IPS DF 6.9 (cell line): ENCODE measurements around the gene POU6F2.

ENCODE experiments used
- DNase-seq: peaks from one replicate; pipeline ENCODE4 v3.0.0-alpha.2; 2013; ENCODE audit warnings: low read depth, low spot score
- H3K27ac ChIP-seq: one replicate; pipeline ENCODE4 v1.5.1; 2013; ENCODE audit warnings: low read length, control low read depth
- H3K27me3 ChIP-seq: 2 replicates; pipeline ENCODE4 v1.6.1; 2013; ENCODE audit warnings: mild to moderate bottlenecking, low read length; ENCODE audit not compliant: control insufficient read depth, insufficient read depth
- H3K36me3 ChIP-seq: 2 replicates; pipeline ENCODE4 v1.6.1; 2013; ENCODE audit warnings: low read length; ENCODE audit not compliant: control insufficient read depth, insufficient read depth
- H3K4me1 ChIP-seq: 2 replicates; pipeline ENCODE4 v1.6.1; 2013; ENCODE audit warnings: low read length; ENCODE audit not compliant: control insufficient read depth, insufficient read depth
- H3K4me3 ChIP-seq: 2 replicates; pipeline ENCODE4 v1.5.1; 2013; ENCODE audit warnings: mild to moderate bottlenecking, low read length
- H3K9me3 ChIP-seq: 2 replicates; pipeline ENCODE4 v1.6.1; 2013; ENCODE audit warnings: low read length, inconsistent platforms; ENCODE audit not compliant: control insufficient read depth, insufficient read depth
- WGBS: extraction: QIAGEN DNeasy Blood & Tissue Kit; methylation state at CpG from one replicate; pipeline ENCODE4 v1.1.7; 2013; ENCODE audit warnings: mixed read lengths, missing lambda C conversion rate; ENCODE audit not compliant: insufficient read length, insufficient coverage; 5-methylcytosine and 5-hydroxymethylcytosine counted together

The POU6F2 gene

DNA sequence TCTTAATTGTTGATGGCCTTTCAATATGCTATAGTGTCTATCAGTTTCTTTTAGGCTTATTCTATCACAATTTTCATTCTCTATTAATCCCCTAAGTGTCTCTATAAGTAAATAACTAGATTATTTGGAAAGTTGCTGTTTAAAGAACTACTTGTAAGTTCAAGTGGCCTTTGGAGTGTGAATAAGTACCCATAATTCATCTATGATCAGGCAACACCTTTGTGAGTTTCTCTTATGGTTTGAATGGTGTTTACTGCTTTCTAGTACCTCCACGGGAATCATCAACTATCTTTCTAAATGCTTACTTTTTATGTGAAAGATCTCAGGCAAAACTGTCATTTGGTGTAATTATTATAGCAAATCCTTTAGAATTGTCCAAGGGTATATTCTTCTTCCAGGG lies 166.7 kb downstream of the POU6F2 start:
- Histone ChIP-seq H3K4me3 (no peak overlapping the region), H3K4me1 (peaks cover 1% of the 10 kb centered on the region; the same call in 1 of the 2 replicates), H3K27ac (no peak overlapping the region), H3K9me3 (no peaks in the 10 kb centered on the region), H3K36me3 (no peaks in the 10 kb centered on the region), H3K27me3 (no peaks in the 10 kb centered on the region)
- WGBS: no CpG with 5 or more reads among the region's 1 CpG
- no peak for DNase-seq

DNA sequence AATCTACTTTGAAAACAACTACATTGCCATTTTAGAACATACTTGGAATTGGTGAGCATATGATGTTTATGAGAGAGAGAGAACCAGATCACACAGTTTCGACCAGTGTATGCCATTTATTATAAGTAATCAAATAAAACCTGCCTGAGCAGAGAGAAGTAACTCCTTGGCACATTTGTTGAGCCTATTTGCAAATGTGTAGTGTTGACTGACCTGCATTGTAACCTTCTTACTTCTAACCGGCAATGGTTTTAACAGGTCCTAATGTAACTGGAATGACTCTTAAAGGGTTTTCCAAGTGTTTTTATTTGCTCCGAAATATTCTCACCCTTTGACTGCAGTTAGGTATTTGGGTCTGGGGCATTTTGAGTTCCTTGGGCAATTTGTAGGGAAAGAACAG lies 167.6 kb downstream of the POU6F2 start:
- H3K9me3 ChIP-seq: no peaks in the 10 kb centered on the region
- WGBS: no CpG with 5 or more reads among the region's 3 CpGs

DNA sequence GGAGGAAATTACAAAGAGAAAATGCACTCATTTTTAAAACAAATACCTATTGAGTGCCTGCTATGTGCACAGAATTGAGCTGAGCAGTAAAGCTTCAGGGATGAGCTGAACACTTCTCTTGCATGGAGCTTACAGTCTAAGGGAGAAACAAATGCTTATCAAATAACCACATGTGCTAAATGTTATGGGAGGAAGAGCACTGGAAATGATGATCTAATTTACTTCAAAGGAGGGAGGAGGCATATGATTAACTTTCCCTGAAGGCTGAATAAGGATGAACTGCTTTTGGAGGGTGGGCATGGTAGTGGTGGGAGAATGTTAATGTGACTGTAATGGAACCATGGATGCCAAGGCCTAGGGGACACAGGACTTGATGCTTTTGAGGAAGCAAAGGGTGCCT lies 168.2 kb downstream of the POU6F2 start:
- Histone ChIP-seq H3K27me3 (no peaks in the 10 kb centered on the region), H3K4me3 (no peak overlapping the region), H3K27ac (no peak overlapping the region), H3K4me1 (peaks cover 1% of the 10 kb centered on the region; the same call in 1 of the 2 replicates), H3K9me3 (no peaks in the 10 kb centered on the region), H3K36me3 (no peaks in the 10 kb centered on the region)
- DNase-seq: no peak

More for the DNA sequence above, 167.6 kb downstream of the POU6F2 start:
- peaks cover 1% of the 10 kb centered on the region; the same call in 1 of the 2 replicates for H3K4me1 ChIP-seq
- no peak overlapping the region for H3K4me3 ChIP-seq
- no peak for DNase-seq
- H3K27ac ChIP-seq: no peak overlapping the region
- H3K27me3 ChIP-seq: no peaks in the 10 kb centered on the region
- no peaks in the 10 kb centered on the region for H3K36me3 ChIP-seq

DNA sequence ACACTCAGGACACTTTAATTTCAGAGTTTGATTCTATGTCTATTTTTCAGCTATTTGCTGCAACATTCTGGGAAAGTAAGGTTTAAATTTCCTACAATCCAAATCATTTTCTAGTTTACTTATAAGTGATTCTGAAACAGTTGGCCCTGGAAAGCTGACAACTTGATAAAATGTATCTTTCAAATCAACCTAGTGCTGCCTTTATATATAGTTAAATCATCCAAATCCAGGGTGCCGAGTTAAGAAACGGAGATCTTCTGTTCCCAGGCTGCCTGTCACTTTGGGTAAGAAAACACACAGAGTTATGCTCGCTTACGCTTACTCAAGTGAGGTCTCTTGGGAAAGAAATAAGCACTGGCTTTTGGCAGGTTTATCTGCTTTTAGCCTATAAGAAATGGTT lies 175.0 kb downstream of the POU6F2 start:
- Histone ChIP-seq H3K36me3 (no peaks in the 10 kb centered on the region), H3K4me1 (no peaks in the 10 kb centered on the region), H3K4me3 (no peak overlapping the region), H3K9me3 (no peaks in the 10 kb centered on the region), H3K27ac (no peak overlapping the region), H3K27me3 (no peaks in the 10 kb centered on the region)
- no CpG with 5 or more reads among the region's 4 CpGs for WGBS
- no peak for DNase-seq

DNA sequence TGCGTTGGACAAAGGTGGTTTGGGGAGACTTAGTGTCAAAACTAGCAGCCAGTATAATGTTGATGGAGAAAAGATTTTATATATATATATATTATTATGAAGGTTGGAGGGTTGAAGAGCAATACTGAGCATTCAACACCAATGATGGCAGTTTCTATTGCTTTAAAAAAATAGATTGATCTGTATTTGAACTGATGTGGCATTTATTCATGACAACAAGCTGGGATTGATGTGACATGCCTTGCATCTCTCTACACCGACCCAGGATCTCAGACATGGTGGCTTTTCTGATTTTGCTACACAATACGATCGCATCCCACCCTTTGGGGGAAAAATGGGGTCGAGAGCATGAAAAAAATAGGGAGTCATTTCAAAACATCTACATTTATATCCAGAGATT lies 175.4 kb downstream of the POU6F2 start:
- H3K27ac ChIP-seq: no peak overlapping the region
- WGBS: no CpG with 5 or more reads among the region's 5 CpGs
- no peaks in the 10 kb centered on the region for H3K27me3 ChIP-seq
- no peaks in the 10 kb centered on the region for H3K36me3 ChIP-seq
- no peaks in the 10 kb centered on the region for H3K9me3 ChIP-seq
- no peak overlapping the region for H3K4me3 ChIP-seq
- no peak for DNase-seq
- H3K4me1 ChIP-seq: no peaks in the 10 kb centered on the region

DNA sequence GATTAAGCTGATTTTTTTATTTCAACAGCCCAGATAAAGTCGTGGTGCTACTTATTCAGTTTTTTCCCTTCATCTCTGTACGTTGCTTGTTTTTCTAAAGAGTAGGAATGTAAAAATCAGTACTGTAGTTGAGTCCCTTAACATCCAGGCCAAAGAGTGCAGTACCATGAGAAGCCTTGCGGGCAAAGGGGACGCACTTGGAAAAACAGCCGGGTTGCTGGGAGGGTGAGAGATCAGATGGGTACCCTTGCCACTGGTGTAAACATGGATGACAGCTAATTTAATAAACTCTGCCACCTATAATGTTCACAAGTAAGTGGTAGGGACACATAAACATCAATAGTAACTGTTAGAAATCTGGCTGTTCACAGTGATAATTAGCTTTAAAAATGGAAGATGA lies 175.9 kb downstream of the POU6F2 start:
- DNase-seq: no peak
- no peak overlapping the region for H3K27ac ChIP-seq
- no peaks in the 10 kb centered on the region for H3K4me1 ChIP-seq
- no peaks in the 10 kb centered on the region for H3K9me3 ChIP-seq
- H3K27me3 ChIP-seq: no peaks in the 10 kb centered on the region
- whole genome bisulfite sequencing: no CpG with 5 or more reads among the region's 5 CpGs
- H3K4me3 ChIP-seq: no peak overlapping the region
- H3K36me3 ChIP-seq: no peaks in the 10 kb centered on the region

DNA sequence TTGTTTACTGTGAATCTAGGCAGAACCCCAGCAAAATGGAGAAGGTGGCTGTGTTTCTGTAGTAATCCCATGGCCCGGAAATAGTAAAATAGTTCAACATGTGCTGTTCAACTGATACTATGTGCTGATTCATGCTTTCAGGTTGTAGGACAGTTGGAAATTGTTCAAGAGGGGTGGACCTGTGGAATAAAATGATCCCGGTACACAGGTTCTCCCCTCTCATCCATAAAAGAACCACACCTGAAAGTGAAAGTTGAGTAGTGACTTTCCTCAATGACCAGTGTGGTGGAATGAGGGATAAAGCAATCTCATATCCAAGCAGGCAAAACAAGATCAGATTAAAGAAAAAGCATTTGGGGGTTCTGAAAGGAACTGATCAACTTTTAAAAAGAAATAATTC lies 177.1 kb downstream of the POU6F2 start:
- Histone ChIP-seq H3K4me3 (no peak overlapping the region), H3K27ac (no peak overlapping the region), H3K4me1 (no peaks in the 10 kb centered on the region), H3K27me3 (no peaks in the 10 kb centered on the region), H3K9me3 (no peaks in the 10 kb centered on the region), H3K36me3 (no peaks in the 10 kb centered on the region)
- WGBS: no CpG with 5 or more reads among the region's 2 CpGs
- no peak for DNase-seq

DNA sequence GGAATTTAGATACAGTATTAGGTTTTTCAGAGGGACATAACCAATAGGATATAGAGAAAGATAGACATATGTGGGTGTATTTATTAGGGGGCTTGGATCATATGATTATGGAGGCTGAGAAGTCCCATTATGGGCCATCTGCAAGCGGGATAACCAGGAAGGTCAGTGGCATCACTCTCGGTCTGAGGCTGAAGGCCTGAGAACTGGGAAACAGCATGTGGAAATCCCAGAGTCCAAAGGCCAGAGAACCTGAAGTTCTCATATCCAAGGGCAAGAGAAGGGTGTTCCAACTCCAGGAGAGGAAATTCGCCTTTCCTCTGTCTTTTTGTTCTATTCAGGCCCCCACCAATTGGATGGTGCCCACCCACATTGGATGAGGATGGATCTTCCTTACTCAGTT lies 180.7 kb downstream of the POU6F2 start:
- Histone ChIP-seq H3K27ac (no peak overlapping the region), H3K4me3 (no peak overlapping the region), H3K4me1 (no peaks in the 10 kb centered on the region), H3K36me3 (no peaks in the 10 kb centered on the region), H3K27me3 (no peaks in the 10 kb centered on the region), H3K9me3 (no peaks in the 10 kb centered on the region)
- DNase-seq: no peak
- no CpG with 5 or more reads among the region's 3 CpGs for WGBS

DNA sequence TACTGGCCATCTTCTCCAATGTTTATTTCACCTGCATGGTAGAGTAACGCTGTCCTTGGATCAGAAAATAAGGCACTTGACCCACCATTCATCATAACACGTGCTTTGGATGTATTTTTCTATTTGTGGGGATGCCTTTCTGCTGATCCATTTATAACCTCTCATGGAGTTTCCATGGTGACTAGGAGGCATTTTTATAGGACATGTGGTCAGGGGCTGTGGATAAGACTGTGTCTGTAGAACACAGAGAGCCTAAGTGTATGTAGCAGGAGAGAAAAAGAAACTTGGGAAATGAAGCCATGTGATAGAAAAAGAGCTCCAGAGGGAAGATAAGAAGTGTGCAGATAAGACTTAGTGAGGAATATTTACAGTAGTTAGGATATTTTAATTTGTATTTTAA lies 184.2 kb downstream of the POU6F2 start:
- WGBS: no CpG with 5 or more reads among the region's 2 CpGs
- Histone ChIP-seq H3K4me3 (no peak overlapping the region), H3K36me3 (no peaks in the 10 kb centered on the region), H3K9me3 (no peaks in the 10 kb centered on the region), H3K27ac (no peak overlapping the region), H3K4me1 (no peaks in the 10 kb centered on the region), H3K27me3 (no peaks in the 10 kb centered on the region)
- no peak for DNase-seq

DNA sequence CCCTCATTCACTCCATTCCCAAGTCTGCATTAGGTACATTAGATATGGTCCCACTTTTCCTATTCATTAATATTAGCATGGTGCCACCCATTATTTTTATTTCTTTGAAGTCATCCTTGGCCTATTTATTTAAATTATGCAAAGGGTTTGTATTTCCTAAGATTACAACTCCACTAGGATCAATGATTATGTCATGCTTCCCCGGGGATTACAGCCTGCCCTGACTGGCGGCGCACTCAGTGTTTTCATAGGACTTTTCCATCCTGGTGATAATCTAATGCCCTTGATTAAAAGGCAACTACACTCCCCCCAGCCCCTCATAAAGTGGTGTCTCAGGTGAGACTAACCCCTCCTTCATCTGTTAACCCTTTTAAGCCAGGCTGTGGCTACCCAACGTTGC lies 187.2 kb downstream of the POU6F2 start:
- no peaks in the 10 kb centered on the region for H3K27me3 ChIP-seq
- no peak overlapping the region for H3K4me3 ChIP-seq
- WGBS: no CpG with 5 or more reads among the region's 4 CpGs
- H3K9me3 ChIP-seq: no peaks in the 10 kb centered on the region
- no peaks in the 10 kb centered on the region for H3K36me3 ChIP-seq
- H3K4me1 ChIP-seq: no peaks in the 10 kb centered on the region
- H3K27ac ChIP-seq: no peak overlapping the region
- no peak for DNase-seq

DNA sequence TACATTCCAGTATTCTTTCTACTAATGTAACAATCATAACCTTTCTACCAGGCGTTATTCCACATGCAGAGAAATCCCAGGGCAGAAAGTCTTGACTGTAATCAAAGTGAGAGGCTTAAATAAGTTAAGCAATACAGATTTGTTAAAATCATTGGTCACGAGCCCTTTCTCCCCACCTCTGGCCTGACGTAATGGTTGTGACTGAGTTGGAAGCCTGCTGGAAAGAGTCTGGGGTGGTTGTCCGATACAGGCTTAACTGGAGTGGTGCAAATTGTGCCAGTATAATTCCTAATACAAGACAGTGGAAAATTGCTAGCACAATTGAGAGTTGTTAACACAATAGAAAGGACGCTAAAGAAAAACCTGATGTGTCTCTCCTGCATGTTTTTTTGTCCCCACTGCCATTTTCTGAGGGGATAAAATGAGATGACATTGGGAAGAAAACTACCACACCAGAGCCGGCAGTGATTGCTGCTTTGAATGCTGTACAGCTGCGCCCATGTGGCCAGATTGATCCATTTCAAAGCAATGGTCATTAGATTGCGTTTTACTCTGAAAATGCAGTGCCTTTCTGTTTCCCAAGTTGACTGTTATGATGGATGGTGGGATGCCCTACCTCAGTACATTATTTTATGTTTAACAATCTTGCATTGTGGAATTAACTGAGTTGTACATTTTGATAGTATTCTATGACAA lies 190.8 kb downstream of the POU6F2 start:
- Histone ChIP-seq H3K4me3 (no peak overlapping the region), H3K4me1 (no peaks in the 10 kb centered on the region; the same call in 1 of the 2 replicates), H3K36me3 (no peaks in the 10 kb centered on the region), H3K27ac (no peak overlapping the region), H3K27me3 (no peaks in the 10 kb centered on the region), H3K9me3 (no peaks in the 10 kb centered on the region)
- no peak for DNase-seq
- no CpG with 5 or more reads among the region's 8 CpGs for WGBS
